OCI-M2 (cell line): ENCODE data around the gene ALKAL2.

ENCODE experiments used
- DNase-seq: peaks from one replicate; lab custom pipeline; 2025; ENCODE audit not compliant: unreplicated experiment; lab: John Stamatoyannopoulos, UW

Gene ALKAL2

GRCh38 chr2:295090-295489 is 7.2 kb upstream of the ALKAL2 start:
- DNase-seq, result no peak

- DNase-seq, result no peak
These were observed 2.3 kb upstream of the ALKAL2 start for GRCh38 chr2:290090-290722.

- peak; percentile 8 for DNase-seq
These were observed 1.6 kb upstream of the ALKAL2 start for GRCh38 chr2:289362-290089.

GRCh38 chr2:288758-289361 is 969 bp upstream of the ALKAL2 start:
- DNase-seq, result no peak

- no peak for DNase-seq
These were observed 413 bp downstream of the ALKAL2 start for GRCh38 chr2:287471-287885.

- no peak for DNase-seq
These were observed 1.0 kb downstream of the ALKAL2 start for GRCh38 chr2:286774-287392.

- no peak for DNase-seq
These were observed 1.9 kb downstream of the ALKAL2 start for GRCh38 chr2:286035-286434.

GRCh38 chr2:285531-285930 is 2.4 kb downstream of the ALKAL2 start:
- no peak for DNase-seq

- no peak for DNase-seq
These were observed 2.9 kb downstream of the ALKAL2 start for GRCh38 chr2:284896-285492.

- no peak for DNase-seq
These were observed 3.7 kb downstream of the ALKAL2 start for GRCh38 chr2:283996-284794.

- no peak for DNase-seq
These were observed 5.3 kb downstream of the ALKAL2 start for GRCh38 chr2:282371-283263.

GRCh38 chr2:281381-281780 is 6.5 kb downstream of the ALKAL2 start:
- no peak for DNase-seq

GRCh38 chr2:280650-281110 is 7.2 kb downstream of the ALKAL2 start:
- DNase-seq, result no peak

GRCh38 chr2:279956-280649 is 7.8 kb downstream of the ALKAL2 start:
- no peak for DNase-seq

- no peak for DNase-seq
These were observed 8.5 kb downstream of the ALKAL2 start for GRCh38 chr2:279366-279765.

GRCh38 chr2:278927-279320 is 9.0 kb downstream of the ALKAL2 start:
- DNase-seq, result no peak

- no peak for DNase-seq
These were observed 9.5 kb downstream of the ALKAL2 start for GRCh38 chr2:278312-278926.

- DNase-seq, result no peak
These were observed 12.4 kb downstream of the ALKAL2 start for GRCh38 chr2:275466-275865.

GRCh38 chr2:274503-274902 is 13.4 kb downstream of the ALKAL2 start:
- DNase-seq, result no peak
